K562 (cell line): ENCODE measurements around the gene SMG7. TPM values are rescaled to one million over a fixed set of nuclear protein-coding genes. Genes with fewer than 3 reads are reported as not detected.

ENCODE experiments used
- ATAC-seq: fragments of 200-7000 bp; cut with Tn5 transposase; 3 replicates; pipeline ENCODE4 v1.9.1; 2020; ENCODE audit warnings: moderate library complexity
- BruUV-seq: library from RNA; stranded (reverse); fragments of 400-500 nt; replicated peaks from 2 replicates; lab custom pipeline; 2021; lab: Mats Ljungman, UMichigan
- CTCF ChIA-PET: fragments of 300-600 bp; formaldehyde crosslinking; extraction: SDS; loops from one replicate; lab custom pipeline; 2021; ENCODE audit warnings: low intra/inter-chr PET ratio; lab: Yijun Ruan, JAX
- POLR2A ChIA-PET: fragments of 300-600, 350-650 bp; sonication (Branson Sonifier 250); formaldehyde crosslinking; extraction: SDS; loops from one replicate; lab custom pipeline; 2021; ENCODE audit warnings: antibody characterized with exemption, inconsistent platforms; lab: Yijun Ruan, JAX
- DNase-seq, 4 experiments: peaks; one replicate each; pipeline versions ENCODE4 v3.0.0 to v3.0.0-alpha.2; 2011 to 2018; ENCODE audit warnings: low spot score in 3 of 4, mixed read lengths in 3 of 4; ENCODE audit errors: extremely low read depth in 1 of 4
- FAIRE-seq: peaks from 2 replicates; lab custom pipeline; 2011; peaks lifted over from hg19 to GRCh38; lab: Jason Lieb, UNC
- H2AFZ ChIP-seq: 2 replicates; pipeline ENCODE4 v1.6.0; 2011; ENCODE audit warnings: low read depth, low read length, control low read depth, inconsistent platforms
- H3K27ac ChIP-seq: fragments of 200-600 bp; 3 replicates; pipeline ENCODE4 v1.8.0; 2011; ENCODE audit warnings: low read depth, mild to moderate bottlenecking, control low read depth, inconsistent platforms, low read length, moderate library complexity, mixed read lengths; ENCODE audit errors: extremely low read depth
- H3K27me3 ChIP-seq, 2 experiments: fragments of 300-600 bp in 1 of 2; 2 replicates in 1 of 2; 3 replicates in 1 of 2; pipeline versions ENCODE4 v1.6.0 to v1.8.0; 2011; ENCODE audit warnings: inconsistent platforms in 2 of 2, low read length in 2 of 2, mild to moderate bottlenecking in 1 of 2, mixed read lengths in 1 of 2, moderate library complexity in 1 of 2; ENCODE audit not compliant: control insufficient read depth in 2 of 2, insufficient read depth in 2 of 2
- H3K36me3 ChIP-seq: fragments of 300-600 bp; 3 replicates; pipeline ENCODE4 v1.8.0; 2011; ENCODE audit warnings: mild to moderate bottlenecking, low read length, inconsistent platforms; ENCODE audit not compliant: control insufficient read depth, insufficient read depth
- H3K4me1 ChIP-seq, 2 experiments: fragments of 200-600 bp in 1 of 2; replicated peaks in 1 of 2; 2 replicates in 1 of 2; 3 replicates in 1 of 2; pipeline versions ENCODE4 v1.5.1 to v1.8.0; 2011; ENCODE audit warnings: inconsistent platforms in 2 of 2, low read length in 2 of 2, mild to moderate bottlenecking in 1 of 2, mixed read lengths in 1 of 2, moderate library complexity in 1 of 2; ENCODE audit not compliant: control insufficient read depth in 2 of 2, insufficient read depth in 2 of 2
- H3K4me2 ChIP-seq: 2 replicates; pipeline ENCODE4 v1.6.1; 2011; ENCODE audit warnings: low read length, control low read depth, inconsistent platforms, mixed read lengths; ENCODE audit not compliant: insufficient read depth
- H3K4me3 ChIP-seq: fragments of 200-600 bp; sonication (generic), shearing (Covaris generic); 2 replicates; pipeline ENCODE4 v1.5.1; 2016; ENCODE audit warnings: control low read depth, inconsistent platforms
- H3K79me2 ChIP-seq: fragments of 200-600 bp; 3 replicates; pipeline ENCODE4 v1.8.0; 2011; ENCODE audit warnings: low read length, inconsistent platforms; ENCODE audit not compliant: control insufficient read depth, insufficient read depth
- H3K9ac ChIP-seq, 2 experiments: 2 replicates each; pipeline versions ENCODE4 v1.6.0 to v1.6.1; 2011; ENCODE audit warnings: low read depth in 2 of 2, low read length in 2 of 2, control low read depth in 1 of 2, inconsistent platforms in 1 of 2, mild to moderate bottlenecking in 1 of 2, mixed read lengths in 1 of 2; ENCODE audit not compliant: insufficient read depth in 1 of 2
- H3K9me1 ChIP-seq: one replicate; pipeline ENCODE4 v1.6.0; 2011; ENCODE audit warnings: inconsistent platforms, mild to moderate bottlenecking, low read length, moderate library complexity; ENCODE audit not compliant: control insufficient read depth, insufficient read depth
- H3K9me3 ChIP-seq: replicated peaks from 2 replicates; pipeline ENCODE4 v1.5.1; 2011; ENCODE audit warnings: low read depth, low read length, inconsistent platforms; ENCODE audit not compliant: control insufficient read depth, insufficient read depth
- H4K20me1 ChIP-seq: replicated peaks from 2 replicates; pipeline ENCODE4 v1.6.1; 2011; ENCODE audit warnings: low read length, inconsistent platforms, mixed read lengths; ENCODE audit not compliant: control insufficient read depth, insufficient read depth
- ESRRB ChIP-seq: fragments of 250-450 bp; sonication (Bioruptor Pico); IDR thresholded peaks from 2 replicates; pipeline ENCODE4 v1.5.0; 2020; ENCODE audit warnings: mild to moderate bottlenecking, moderate library complexity, borderline replicate concordance
- RBM25 ChIP-seq: fragments of 200-400 bp; formaldehyde crosslinking; IDR thresholded peaks from 2 replicates; pipeline ENCODE4 v1.6.1; 2018; ENCODE audit warnings: low read length, low read depth, moderate library complexity; ENCODE audit not compliant: severe bottlenecking
- RCOR1 ChIP-seq, 2 experiments: IDR thresholded peaks; 2 replicates each; pipeline ENCODE4 v1.6.1; 2012; ENCODE audit warnings: low read depth in 2 of 2, low read length in 2 of 2, borderline replicate concordance in 1 of 2, improper control_type of control experiment in 1 of 2
- TRIM28 ChIP-seq: fragments of 450-650 bp; IDR thresholded peaks from 2 replicates; pipeline ENCODE4 v1.6.1; 2017
- ZNF584 ChIP-seq: fragments of 200-800 bp; sonication (Bioruptor generic); IDR thresholded peaks from 2 replicates; pipeline ENCODE4 v1.6.1; 2016; ENCODE audit warnings: low read depth, mild to moderate bottlenecking, missing genetic modification characterization, missing compliant biosample characterization
- ZSCAN32 ChIP-seq: fragments of 450-650 bp; formaldehyde crosslinking; IDR thresholded peaks from 2 replicates; pipeline ENCODE4 v1.4.0; 2020; ENCODE audit warnings: mild to moderate bottlenecking, moderate library complexity
- WGBS: fragments of 100-300 bp; shearing (Covaris generic); methylation state at CpG from one replicate; pipeline ENCODE4 v1.1.6; 2016; ENCODE audit warnings: low coverage, mixed read lengths; ENCODE audit not compliant: insufficient coverage; ENCODE audit errors: missing lambda C conversion rate; 5-methylcytosine and 5-hydroxymethylcytosine counted together
- in situ Hi-C: fragments of 300-500 bp; cut with MboI; formaldehyde crosslinking; loops from 4 replicates; pipeline ENCODE4 v1.15.0; 2018; ENCODE audit warnings: inconsistent platforms, mixed read lengths
- intact Hi-C: fragments of 100-400 bp; cut with micrococcal nuclease; formaldehyde crosslinking; loops from 2 replicates; pipeline ENCODE4 v1.14.2; 2022
- polyA plus RNA-seq, 8 experiments: library from polyadenylated mRNA; depleted of rRNA in 4 of 8; stranded (reverse) in 5 of 8; unstranded in 3 of 8; fragments of >200 nt; fragmentation: Nextera tagmentation in 2 of 8; fragmentation: Illumina TruSeq in 1 of 8; extraction: Ambion mirVana in 2 of 8; extraction: Trizol in 1 of 8; gene quantifications; 2 replicates each; pipeline versions ENCODE4 v1.2.1 to v1.2.3, GENCODE V29; 2011 to 2014; ENCODE audit warnings: inconsistent platforms in 1 of 8, missing spikeins in 1 of 8
- total RNA-seq, 7 experiments: library from RNA; depleted of rRNA in 6 of 7; stranded (reverse); fragments of >200 nt in 6 of 7; fragmentation: Illumina TruSeq in 2 of 7; extraction: Trizol in 2 of 7; gene quantifications; 2 replicates each; pipeline versions ENCODE4 v1.2.1 to v1.2.3, GENCODE V29; 2011 to 2021; ENCODE audit warnings: low replicate concordance in 1 of 7
- TF ChIP-seq, protein P1 (sequence below): fragments of 250-450 bp; sonication (Bioruptor Pico); IDR thresholded peaks from 2 replicates; pipeline ENCODE4 v1.4.0; 2020; ENCODE audit warnings: mild to moderate bottlenecking

SMG7 gene
- total and polyA plus RNA-seq, 9 of the 15 experiments (the other 6 are each of a cell fraction or from before 2014, with no cell fraction given): 12.4 to 74.6 (median 29.0) TPM

DNA sequence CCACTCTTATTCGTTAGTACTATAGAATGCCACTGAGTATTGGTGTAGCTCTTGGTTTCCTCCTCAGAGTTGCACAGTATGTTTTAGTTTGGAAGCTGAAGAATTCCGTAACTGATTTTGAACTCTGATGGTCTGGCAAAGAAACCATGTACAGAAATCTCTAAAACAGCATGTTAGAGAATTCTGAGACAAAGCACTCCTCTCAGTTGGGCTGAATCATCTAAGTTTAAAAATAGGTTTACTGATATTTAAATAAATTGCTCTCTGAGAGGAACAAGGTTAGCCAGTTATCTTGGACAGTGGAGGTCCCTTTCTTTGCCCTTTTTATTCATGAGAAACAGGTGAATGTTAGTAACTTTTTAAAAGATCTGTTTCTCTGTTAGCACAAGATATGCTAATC, 74.1 kb downstream of the SMG7 start:
- Histone ChIP-seq H2AFZ (no peak overlapping the region), H3K79me2 (no peaks in the 10 kb centered on the region), H3K4me2 (no peak overlapping the region), H3K9ac (no peak overlapping the region), H3K4me1 (no peaks in the 10 kb centered on the region), H3K27me3 (no peaks in the 10 kb centered on the region), H3K9me1 (no peaks in the 10 kb centered on the region), H4K20me1 (no peaks in the 10 kb centered on the region), H3K9me3 (no peaks in the 10 kb centered on the region), H3K4me3 (no peak overlapping the region), H3K36me3 (peaks cover 97% of the 10 kb centered on the region), H3K27ac (no peak overlapping the region)
- no peak for DNase-seq
- BruUV-seq: no TSS peak
- intact Hi-C loops: loop anchor here (5.0 kb wide), 1 partner anchor 76 kb away; no protein-coding TSS in a partner anchor
- no peak for FAIRE-seq
- ATAC-seq: no peak
- 85% methylated on average over 2 of the region's 2 CpGs for WGBS
- ChIA-PET CTCF (no interaction called here), POLR2A (interaction anchor here (0.9 kb wide), 1 partner anchor 9 kb away, joined by 4 read pairs; no protein-coding TSS in a partner anchor)
- TF ChIP-seq ZNF584 (CRISPR knock-in tag) (no peak), RBM25 (no peak), RCOR1 (IDR thresholded peaks at IDR 0.05; ENCODE audit: borderline replicate concordance in 1 of 2, low read depth in 2 of 2, low read length in 2 of 2) (no peak), ESRRB (no peak), TRIM28 (no peak), ZSCAN32 (no peak)
- TF ChIP-seq, protein P1, sequence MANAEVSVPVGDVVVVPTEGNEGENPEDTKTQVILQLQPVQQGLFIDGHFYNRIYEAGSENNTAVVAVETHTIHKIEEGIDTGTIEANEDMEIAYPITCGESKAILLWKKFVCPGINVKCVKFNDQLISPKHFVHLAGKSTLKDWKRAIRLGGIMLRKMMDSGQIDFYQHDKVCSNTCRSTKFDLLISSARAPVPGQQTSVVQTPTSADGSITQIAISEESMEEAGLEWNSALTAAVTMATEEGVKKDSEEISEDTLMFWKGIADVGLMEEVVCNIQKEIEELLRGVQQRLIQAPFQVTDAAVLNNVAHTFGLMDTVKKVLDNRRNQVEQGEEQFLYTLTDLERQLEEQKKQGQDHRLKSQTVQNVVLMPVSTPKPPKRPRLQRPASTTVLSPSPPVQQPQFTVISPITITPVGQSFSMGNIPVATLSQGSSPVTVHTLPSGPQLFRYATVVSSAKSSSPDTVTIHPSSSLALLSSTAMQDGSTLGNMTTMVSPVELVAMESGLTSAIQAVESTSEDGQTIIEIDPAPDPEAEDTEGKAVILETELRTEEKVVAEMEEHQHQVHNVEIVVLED (CRISPR knock-in tag): no peak
- in situ Hi-C loops: no loop called here
